ENCODE measurements around the gene MSH4.

DNA sequence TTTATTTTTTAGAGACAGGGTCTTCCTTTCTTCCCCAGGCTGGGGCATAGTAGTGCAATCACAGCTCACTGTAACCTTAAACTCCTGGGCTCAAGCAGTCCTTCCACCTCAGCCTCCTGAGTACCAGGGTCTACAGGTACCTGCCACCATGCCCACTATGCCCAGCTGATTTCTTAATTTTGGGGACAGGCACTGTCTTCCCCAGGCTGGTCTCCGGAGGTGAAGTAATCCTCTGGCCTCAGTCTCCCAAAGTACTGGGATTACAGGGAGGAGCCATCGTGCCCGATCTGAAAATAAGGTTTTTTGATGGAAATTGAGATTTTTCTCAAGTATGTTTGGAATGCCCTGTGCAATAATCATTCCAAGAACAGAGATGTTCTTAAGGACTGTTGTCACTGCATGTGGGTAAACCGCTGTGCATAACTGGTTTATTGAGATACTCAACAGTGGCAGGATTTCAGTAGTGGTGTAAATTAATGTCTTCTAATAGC lies 934 bp upstream of the MSH4 start:
- no peak for TF ChIP-seq POLR2A (IDR thresholded peaks at IDR 0.05)
- TF ChIP-seq, protein P1, sequence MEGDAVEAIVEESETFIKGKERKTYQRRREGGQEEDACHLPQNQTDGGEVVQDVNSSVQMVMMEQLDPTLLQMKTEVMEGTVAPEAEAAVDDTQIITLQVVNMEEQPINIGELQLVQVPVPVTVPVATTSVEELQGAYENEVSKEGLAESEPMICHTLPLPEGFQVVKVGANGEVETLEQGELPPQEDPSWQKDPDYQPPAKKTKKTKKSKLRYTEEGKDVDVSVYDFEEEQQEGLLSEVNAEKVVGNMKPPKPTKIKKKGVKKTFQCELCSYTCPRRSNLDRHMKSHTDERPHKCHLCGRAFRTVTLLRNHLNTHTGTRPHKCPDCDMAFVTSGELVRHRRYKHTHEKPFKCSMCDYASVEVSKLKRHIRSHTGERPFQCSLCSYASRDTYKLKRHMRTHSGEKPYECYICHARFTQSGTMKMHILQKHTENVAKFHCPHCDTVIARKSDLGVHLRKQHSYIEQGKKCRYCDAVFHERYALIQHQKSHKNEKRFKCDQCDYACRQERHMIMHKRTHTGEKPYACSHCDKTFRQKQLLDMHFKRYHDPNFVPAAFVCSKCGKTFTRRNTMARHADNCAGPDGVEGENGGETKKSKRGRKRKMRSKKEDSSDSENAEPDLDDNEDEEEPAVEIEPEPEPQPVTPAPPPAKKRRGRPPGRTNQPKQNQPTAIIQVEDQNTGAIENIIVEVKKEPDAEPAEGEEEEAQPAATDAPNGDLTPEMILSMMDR (IDR thresholded peaks at IDR 0.05): no peak
